GM20000 (cell line): ENCODE data around the gene ELSPBP1.

Source experiments
- DNase-seq: peaks from one replicate; pipeline ENCODE4 v3.0.0; 2012; ENCODE audit warnings: low spot score
- CTCF ChIP-seq: IDR thresholded peaks from 2 replicates; pipeline ENCODE4 v1.5.1; 2012; ENCODE audit warnings: mild to moderate bottlenecking, control low read depth; ENCODE audit errors: extremely low read depth, missing control alignments

The ELSPBP1 gene

GRCh38 chr19:48000846-48001245 lies 6.4 kb downstream of the ELSPBP1 start:
- DNase-seq: no peak
- no peak for TF ChIP-seq CTCF

- no peak for DNase-seq
- no peak for TF ChIP-seq CTCF
Measured at GRCh38 chr19:48004236-48004635, 9.8 kb downstream of the ELSPBP1 start.

- no peak for DNase-seq
- no peak for TF ChIP-seq CTCF
Measured at GRCh38 chr19:48006762-48007161, 12.3 kb downstream of the ELSPBP1 start.

- TF ChIP-seq CTCF: no peak
Measured at GRCh38 chr19:48010932-48011758, 16.7 kb downstream of the ELSPBP1 start.

GRCh38 chr19:48020686-48021085 lies 26.3 kb downstream of the ELSPBP1 start:
- no peak for TF ChIP-seq CTCF
- no peak for DNase-seq

More at GRCh38 chr19:48010932-48011758, 16.7 kb downstream of the ELSPBP1 start:
- DNase-seq: no peak

- DNase-seq: no peak
- TF ChIP-seq CTCF: no peak
Measured at GRCh38 chr19:48023011-48023410, 28.6 kb downstream of the ELSPBP1 start.

- no peak for DNase-seq
- TF ChIP-seq CTCF: no peak
Measured at GRCh38 chr19:48023518-48023917, 29.1 kb downstream of the ELSPBP1 start.
